Sigmoid colon (tissue), 4 donors: Measurements from ENCODE around the gene GK.

Experiments used
- CTCF ChIP-seq, 4 experiments: fragments of 450-650 bp in 3 of 4; fragments of 200-600 bp in 1 of 4; IDR thresholded peaks; one replicate each; pipeline ENCODE4 v1.5.1; 2016 to 2019; ENCODE audit warnings: antibody characterized with exemption in 4 of 4, mild to moderate bottlenecking in 3 of 4, moderate library complexity in 2 of 4
- POLR2A ChIP-seq, 2 donors: fragments of 450-650 bp; IDR thresholded peaks; one replicate each; pipeline ENCODE4 v1.6.1; 2016; ENCODE audit warnings: antibody characterized with exemption in 2 of 2, mild to moderate bottlenecking in 2 of 2, moderate library complexity in 2 of 2
- POLR2AphosphoS5 ChIP-seq, 4 donors: sonication (generic); formaldehyde crosslinking; IDR thresholded peaks; one replicate each; pipeline ENCODE4 v1.6.1; 2017; ENCODE audit warnings: antibody characterized with exemption in 4 of 4

GRCh38 chrX:30680618-30681017, 27.4 kb downstream of the GK start:
- TF ChIP-seq CTCF (IDR thresholded peaks at IDR 0.05) (no peak), POLR2A (IDR thresholded peaks at IDR 0.05) (no peak), POLR2AphosphoS5 (IDR thresholded peaks at IDR 0.05) (no peak)
